ENCODE results near the gene TTC7B.

The TTC7B gene

DNA sequence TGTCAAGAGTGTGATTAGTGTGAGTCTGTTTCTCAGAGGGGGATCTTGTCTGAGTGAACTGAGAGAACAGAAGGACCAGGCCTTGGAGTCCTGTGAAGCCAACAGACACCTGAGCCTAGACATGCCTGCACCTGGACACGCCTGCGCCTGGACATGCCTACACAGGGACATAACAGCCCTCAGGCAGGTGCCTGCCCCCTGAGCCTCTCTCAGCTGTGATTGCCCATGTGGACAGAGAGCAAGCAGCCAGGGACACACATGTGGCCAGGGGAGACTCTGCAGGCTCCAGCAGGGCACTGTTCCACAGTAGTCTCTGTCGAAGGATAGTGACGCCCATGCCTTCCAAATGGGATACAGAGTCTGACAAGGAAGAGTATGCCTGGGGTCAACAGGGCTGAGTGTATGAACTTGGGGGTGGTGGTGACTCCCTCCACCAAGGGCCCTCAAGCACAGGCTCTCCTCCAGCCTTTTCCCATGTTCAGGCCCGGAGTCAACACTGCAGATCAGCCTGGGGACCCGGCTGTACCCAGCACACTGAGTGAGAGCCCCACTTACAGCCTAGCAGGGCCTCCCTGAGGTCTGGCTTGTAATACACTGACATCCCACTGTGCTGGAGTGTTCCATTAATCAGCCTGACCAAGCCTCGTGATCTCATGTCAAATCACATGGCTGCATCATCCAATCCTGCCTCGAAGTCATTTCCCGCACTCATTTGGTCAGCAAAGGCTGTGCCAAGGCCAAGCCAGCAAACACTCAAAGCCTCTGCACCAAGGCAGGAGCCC is 246.4 kb downstream of the TTC7B start:
- no peak overlapping the region for H2BK5ac ChIP-seq (ENCODE audit: low read length)
- H2BK15ac ChIP-seq (ENCODE audit: low read length), result peak overlapping the region; percentile 31
- no peak overlapping the region for H4K91ac ChIP-seq (ENCODE audit: low read depth, low read length, poor library complexity)
- H2BK120ac ChIP-seq (ENCODE audit: low read depth, low read length), result no peak overlapping the region
- no peak overlapping the region for H3K4ac ChIP-seq (ENCODE audit: low read length)
- peaks cover 14 to 32% of the 10 kb centered on the region in 2 donors for H3K4me1 ChIP-seq (ENCODE audit: control insufficient read depth in 2 of 2, insufficient read depth in 1 of 2, low read depth in 1 of 2, low read length in 2 of 2)
- no peak overlapping the region for H3K27ac ChIP-seq (replicated peaks; ENCODE audit: low read length)
- H3K14ac ChIP-seq (ENCODE audit: low read length), result peak overlapping the region; percentile 39
- H3K4me2 ChIP-seq (ENCODE audit: insufficient read depth, low read length, poor library complexity, severe bottlenecking), result no peak overlapping the region
- H3K27me3 ChIP-seq (ENCODE audit: control insufficient read depth in 3 of 3, insufficient read depth in 3 of 3, low read depth in 1 of 3, low read length in 3 of 3), result no peaks in the 10 kb centered on the region
- H3K9me3 ChIP-seq (replicated peaks in 1 of 2; ENCODE audit: control insufficient read depth in 2 of 2, insufficient read depth in 1 of 2, low read depth in 1 of 2, low read length in 2 of 2), result peaks cover 0 to 3% of the 10 kb centered on the region in 2 donors
- no peak overlapping the region for H3K9ac ChIP-seq (ENCODE audit: low read depth, low read length, poor library complexity)
- H2AK5ac ChIP-seq (ENCODE audit: low read depth, low read length), result peak overlapping the region; percentile 54
- H2BK12ac ChIP-seq (ENCODE audit: low read length), result no peak overlapping the region
- no peak overlapping the region for H2AFZ ChIP-seq (ENCODE audit: low read length)
- no peak overlapping the region for H3K23ac ChIP-seq (ENCODE audit: low read depth, low read length, poor library complexity)
- no peak overlapping the region for H3K4me3 ChIP-seq (ENCODE audit: low read length in 2 of 2)
- H3K79me1 ChIP-seq (ENCODE audit: low read depth, low read length), result no peaks in the 10 kb centered on the region
- peak overlapping the region; percentile 31 for H3K18ac ChIP-seq (ENCODE audit: low read length)
- peaks cover 0 to 5% of the 10 kb centered on the region in 2 donors for H3K36me3 ChIP-seq (replicated peaks in 1 of 2; ENCODE audit: control insufficient read depth in 2 of 2, insufficient read depth in 2 of 2, low read length in 2 of 2)
- no CpG with 5 or more reads among the region's 9 CpGs for WGBS, 2 donors (ENCODE audit: extremely low coverage in 2 of 2, insufficient read length in 2 of 2, insufficient replicate concordance in 1 of 2)
- H4K8ac ChIP-seq (ENCODE audit: low read depth, low read length), result no peak overlapping the region
- no peak for DNase-seq (ENCODE audit: low spot score)

DNA sequence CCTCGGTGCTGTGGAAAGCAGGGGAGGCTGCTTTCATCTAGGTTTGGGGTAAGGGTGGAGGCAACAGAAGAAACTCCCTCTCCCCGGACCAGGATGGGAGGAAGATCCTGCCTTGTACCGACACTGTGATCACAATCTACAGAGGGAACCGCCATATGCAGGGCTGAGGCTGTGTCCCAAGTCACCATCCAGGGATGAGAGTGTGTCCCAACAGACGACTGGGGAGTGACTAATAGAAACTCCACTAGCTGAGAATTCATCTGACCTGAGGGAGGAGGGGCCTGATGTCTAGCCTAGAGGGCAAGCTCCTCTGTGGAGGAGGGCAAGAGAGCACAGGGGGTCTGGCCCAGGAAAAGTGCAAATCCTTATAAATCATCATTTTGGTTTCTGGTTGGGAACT is 247.0 kb downstream of the TTC7B start:
- H3K36me3 ChIP-seq (replicated peaks in 1 of 2; ENCODE audit: control insufficient read depth in 2 of 2, insufficient read depth in 2 of 2, low read length in 2 of 2), result peaks cover 0 to 5% of the 10 kb centered on the region in 2 donors
- H2BK12ac ChIP-seq (ENCODE audit: low read length), result no peak overlapping the region
- no peaks in the 10 kb centered on the region for H3K79me1 ChIP-seq (ENCODE audit: low read depth, low read length)
- no peak overlapping the region for H2BK5ac ChIP-seq (ENCODE audit: low read length)
- H2AFZ ChIP-seq (ENCODE audit: low read length), result no peak overlapping the region
- peak overlapping the region; percentile 72 for H3K18ac ChIP-seq (ENCODE audit: low read length)
- H4K91ac ChIP-seq (ENCODE audit: low read depth, low read length, poor library complexity), result no peak overlapping the region
- H3K9ac ChIP-seq (ENCODE audit: low read depth, low read length, poor library complexity), result peak overlapping the region; percentile 0
- peaks cover 8 to 28% of the 10 kb centered on the region in 2 donors for H3K4me1 ChIP-seq (ENCODE audit: control insufficient read depth in 2 of 2, insufficient read depth in 1 of 2, low read depth in 1 of 2, low read length in 2 of 2)
- no peak overlapping the region for H3K14ac ChIP-seq (ENCODE audit: low read length)
- no peak overlapping the region for H3K23ac ChIP-seq (ENCODE audit: low read depth, low read length, poor library complexity)
- no peak overlapping the region for H3K4ac ChIP-seq (ENCODE audit: low read length)
- H3K4me3 ChIP-seq (ENCODE audit: low read length in 2 of 2), result no peak overlapping the region
- H3K27me3 ChIP-seq (ENCODE audit: control insufficient read depth in 3 of 3, insufficient read depth in 3 of 3, low read depth in 1 of 3, low read length in 3 of 3), result no peaks in the 10 kb centered on the region
- no peak overlapping the region for H3K4me2 ChIP-seq (ENCODE audit: insufficient read depth, low read length, poor library complexity, severe bottlenecking)
- peak overlapping the region; percentile 34 for H2BK15ac ChIP-seq (ENCODE audit: low read length)
- WGBS, 2 donors (ENCODE audit: extremely low coverage in 2 of 2, insufficient read length in 2 of 2, insufficient replicate concordance in 1 of 2), result no CpG with 5 or more reads among the region's 5 CpGs
- peaks cover 0 to 3% of the 10 kb centered on the region in 2 donors for H3K9me3 ChIP-seq (replicated peaks in 1 of 2; ENCODE audit: control insufficient read depth in 2 of 2, insufficient read depth in 1 of 2, low read depth in 1 of 2, low read length in 2 of 2)
- H2BK120ac ChIP-seq (ENCODE audit: low read depth, low read length), result no peak overlapping the region
- no peak for DNase-seq (ENCODE audit: low spot score)
- H2AK5ac ChIP-seq (ENCODE audit: low read depth, low read length), result peak overlapping the region; percentile 54
- H4K8ac ChIP-seq (ENCODE audit: low read depth, low read length), result peak overlapping the region; percentile 89
- H3K27ac ChIP-seq (replicated peaks; ENCODE audit: low read length), result no peak overlapping the region

DNA sequence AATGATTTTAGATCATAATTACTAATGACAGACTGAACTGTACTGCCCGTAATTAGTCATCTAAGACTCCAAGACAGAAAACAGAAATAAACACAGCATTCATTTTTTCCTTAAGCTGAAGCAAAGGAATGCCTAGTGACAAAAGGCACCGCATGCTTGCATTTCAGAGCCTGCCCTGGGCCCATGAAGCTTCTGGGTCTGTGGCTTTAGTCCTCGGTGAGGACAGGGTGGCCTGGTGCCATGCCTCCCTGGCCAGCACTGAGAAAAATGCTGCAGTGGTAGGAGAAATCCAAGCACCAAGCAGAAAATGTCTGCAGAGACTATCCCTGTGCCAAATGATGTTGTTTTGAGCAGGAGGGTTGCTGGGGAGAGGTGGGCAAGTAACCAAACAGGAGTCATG is 247.8 kb downstream of the TTC7B start:
- no CpG with 5 or more reads among the region's 3 CpGs for WGBS, 2 donors (ENCODE audit: extremely low coverage in 2 of 2, insufficient read length in 2 of 2, insufficient replicate concordance in 1 of 2)
- H3K79me1 ChIP-seq (ENCODE audit: low read depth, low read length), result no peaks in the 10 kb centered on the region
- H3K4me2 ChIP-seq (ENCODE audit: insufficient read depth, low read length, poor library complexity, severe bottlenecking), result no peak overlapping the region
- peaks cover 8 to 28% of the 10 kb centered on the region in 2 donors for H3K4me1 ChIP-seq (ENCODE audit: control insufficient read depth in 2 of 2, insufficient read depth in 1 of 2, low read depth in 1 of 2, low read length in 2 of 2)
- H3K23ac ChIP-seq (ENCODE audit: low read depth, low read length, poor library complexity), result no peak overlapping the region
- DNase-seq (ENCODE audit: low spot score), result no peak
- peaks cover 0 to 5% of the 10 kb centered on the region in 2 donors for H3K36me3 ChIP-seq (replicated peaks in 1 of 2; ENCODE audit: control insufficient read depth in 2 of 2, insufficient read depth in 2 of 2, low read length in 2 of 2)
- no peak overlapping the region for H3K14ac ChIP-seq (ENCODE audit: low read length)
- H4K91ac ChIP-seq (ENCODE audit: low read depth, low read length, poor library complexity), result peak overlapping the region; percentile 87
- no peak overlapping the region for H2BK120ac ChIP-seq (ENCODE audit: low read depth, low read length)
- H3K4me3 ChIP-seq (ENCODE audit: low read length in 2 of 2), result no peak overlapping the region
- no peak overlapping the region for H2BK5ac ChIP-seq (ENCODE audit: low read length)
- no peak overlapping the region for H2AK5ac ChIP-seq (ENCODE audit: low read depth, low read length)
- no peak overlapping the region for H2AFZ ChIP-seq (ENCODE audit: low read length)
- no peaks in the 10 kb centered on the region for H3K27me3 ChIP-seq (ENCODE audit: control insufficient read depth in 3 of 3, insufficient read depth in 3 of 3, low read depth in 1 of 3, low read length in 3 of 3)
- no peak overlapping the region for H2BK12ac ChIP-seq (ENCODE audit: low read length)
- peaks cover 0 to 3% of the 10 kb centered on the region in 2 donors for H3K9me3 ChIP-seq (replicated peaks in 1 of 2; ENCODE audit: control insufficient read depth in 2 of 2, insufficient read depth in 1 of 2, low read depth in 1 of 2, low read length in 2 of 2)
- no peak overlapping the region for H2BK15ac ChIP-seq (ENCODE audit: low read length)
- no peak overlapping the region for H4K8ac ChIP-seq (ENCODE audit: low read depth, low read length)
- H3K9ac ChIP-seq (ENCODE audit: low read depth, low read length, poor library complexity), result no peak overlapping the region
- H3K4ac ChIP-seq (ENCODE audit: low read length), result no peak overlapping the region
- peak overlapping the region; percentile 30 for H3K27ac ChIP-seq (replicated peaks; ENCODE audit: low read length)
- peak overlapping the region; percentile 20 for H3K18ac ChIP-seq (ENCODE audit: low read length)

DNA sequence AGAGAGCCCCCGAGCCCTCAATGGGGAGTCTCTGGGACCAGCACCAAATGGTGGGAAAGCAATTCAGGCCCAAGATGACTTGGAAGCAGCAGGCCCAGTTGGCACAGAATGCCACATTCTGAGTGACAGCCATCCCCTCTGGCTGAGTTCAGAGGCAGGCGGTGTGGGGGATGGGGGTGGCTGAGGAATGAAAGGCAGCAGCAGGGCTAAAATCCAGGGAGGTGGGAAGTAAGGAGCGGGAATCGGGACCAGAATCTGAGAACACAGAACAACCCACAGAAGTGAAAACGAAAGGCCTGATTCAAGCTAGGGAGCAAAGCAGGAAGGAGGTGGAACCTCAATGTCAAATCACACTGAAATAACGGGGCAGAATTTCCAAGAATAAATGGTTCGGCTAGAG is 248.2 kb downstream of the TTC7B start:
- Histone ChIP-seq H4K8ac (ENCODE audit: low read depth, low read length) (no peak overlapping the region), H3K23ac (ENCODE audit: low read depth, low read length, poor library complexity) (no peak overlapping the region), H3K4ac (ENCODE audit: low read length) (no peak overlapping the region), H3K79me1 (ENCODE audit: low read depth, low read length) (no peaks in the 10 kb centered on the region), H2BK5ac (ENCODE audit: low read length) (no peak overlapping the region), H3K4me2 (ENCODE audit: insufficient read depth, low read length, poor library complexity, severe bottlenecking) (no peak overlapping the region), H3K4me1 (ENCODE audit: control insufficient read depth in 2 of 2, insufficient read depth in 1 of 2, low read depth in 1 of 2, low read length in 2 of 2) (peaks cover 8 to 28% of the 10 kb centered on the region in 2 donors), H3K9me3 (replicated peaks in 1 of 2; ENCODE audit: control insufficient read depth in 2 of 2, insufficient read depth in 1 of 2, low read depth in 1 of 2, low read length in 2 of 2) (peaks cover 0 to 3% of the 10 kb centered on the region in 2 donors), H2AK5ac (ENCODE audit: low read depth, low read length) (no peak overlapping the region), H3K27ac (replicated peaks; ENCODE audit: low read length) (peak overlapping the region; percentile 25), H3K9ac (ENCODE audit: low read depth, low read length, poor library complexity) (no peak overlapping the region), H2BK15ac (ENCODE audit: low read length) (no peak overlapping the region), H2BK120ac (ENCODE audit: low read depth, low read length) (no peak overlapping the region), H2BK12ac (ENCODE audit: low read length) (no peak overlapping the region), H3K36me3 (replicated peaks in 1 of 2; ENCODE audit: control insufficient read depth in 2 of 2, insufficient read depth in 2 of 2, low read length in 2 of 2) (peaks cover 0 to 5% of the 10 kb centered on the region in 2 donors), H3K14ac (ENCODE audit: low read length) (no peak overlapping the region), H2AFZ (ENCODE audit: low read length) (no peak overlapping the region), H3K18ac (ENCODE audit: low read length) (peak overlapping the region; percentile 4), H3K4me3 (ENCODE audit: low read length in 2 of 2) (no peak overlapping the region), H3K27me3 (ENCODE audit: control insufficient read depth in 3 of 3, insufficient read depth in 3 of 3, low read depth in 1 of 3, low read length in 3 of 3) (no peaks in the 10 kb centered on the region), H4K91ac (ENCODE audit: low read depth, low read length, poor library complexity) (no peak overlapping the region)
- no peak for DNase-seq (ENCODE audit: low spot score)
- WGBS, 2 donors (ENCODE audit: extremely low coverage in 2 of 2, insufficient read length in 2 of 2, insufficient replicate concordance in 1 of 2), result no CpG with 5 or more reads among the region's 7 CpGs
